ENCODE data around the gene FBLN2. TPM values are rescaled to one million over a fixed set of nuclear protein-coding genes. Genes with fewer than 3 reads are reported as not detected.

The FBLN2 gene
- total and polyA plus RNA-seq, 2 of the 13 experiments (the other 11 are each of a cell fraction or from before 2014, with no cell fraction given) = not detected

DNA sequence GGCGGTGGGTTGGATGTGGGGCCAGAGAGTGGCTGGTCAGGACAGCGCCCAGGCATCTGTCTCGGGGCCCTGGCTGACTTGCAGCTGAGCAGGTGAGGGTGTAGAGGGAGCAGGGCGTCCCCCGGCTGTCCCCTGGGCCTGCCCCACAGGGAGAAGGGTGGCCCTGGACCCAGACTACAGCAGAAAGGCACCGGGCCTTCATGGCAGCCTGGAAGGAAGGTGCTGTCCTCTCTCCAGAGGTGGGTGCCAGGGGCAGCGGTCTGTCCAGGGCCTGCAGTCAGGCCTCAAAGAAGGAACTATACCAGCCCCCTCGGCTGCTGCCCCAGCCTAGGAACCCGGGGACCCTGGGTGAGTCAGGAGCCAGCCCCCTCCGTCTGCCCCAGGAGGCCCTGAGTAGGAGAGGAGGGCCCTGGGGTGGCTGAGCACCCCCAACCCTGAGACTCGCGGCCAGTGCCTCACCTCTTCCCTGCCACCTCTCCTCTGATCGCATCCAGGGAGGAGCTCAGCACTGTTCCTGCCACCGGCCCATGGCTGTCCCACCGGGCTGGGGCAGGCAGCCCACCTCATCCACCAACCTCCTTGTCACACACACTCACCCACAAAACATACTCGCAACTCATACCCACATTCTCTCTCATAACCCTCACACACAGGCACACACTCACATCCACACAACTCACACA lies 133.5 kb downstream of the FBLN2 start (continued):
- no peak for TF ChIP-seq ISX (CRISPR knock-in tag; conservative IDR thresholded peaks at IDR 0.05)
- TF ChIP-seq ZNF552 (CRISPR knock-in tag; IDR thresholded peaks at IDR 0.05; ENCODE audit: borderline replicate concordance) = no peak

DNA sequence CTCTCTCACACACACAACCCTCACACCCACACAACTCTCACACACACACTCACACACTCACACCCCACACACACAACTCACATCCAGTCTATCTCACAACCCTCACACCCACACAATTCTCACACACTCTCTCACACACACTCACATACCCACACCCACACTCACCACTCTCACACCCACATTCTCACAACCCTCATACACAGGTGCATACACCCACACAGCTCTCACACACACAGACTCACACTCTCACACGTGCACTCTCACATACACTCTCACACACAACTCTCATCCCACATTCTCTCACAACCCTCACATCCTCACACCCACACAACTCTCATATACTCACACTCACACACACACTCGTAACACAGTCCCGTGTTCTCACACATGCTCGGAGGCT lies 134.4 kb downstream of the FBLN2 start:
- intact Hi-C loops (cut with micrococcal nuclease; ENCODE audit: unreplicated experiment) = no loop called here
- POLR2A ChIA-PET = no interaction called here
- CTCF ChIA-PET (ENCODE audit: low intra/inter-chr PET ratio, low total read pairs) = no interaction called here
- TF ChIP-seq, protein P1, sequence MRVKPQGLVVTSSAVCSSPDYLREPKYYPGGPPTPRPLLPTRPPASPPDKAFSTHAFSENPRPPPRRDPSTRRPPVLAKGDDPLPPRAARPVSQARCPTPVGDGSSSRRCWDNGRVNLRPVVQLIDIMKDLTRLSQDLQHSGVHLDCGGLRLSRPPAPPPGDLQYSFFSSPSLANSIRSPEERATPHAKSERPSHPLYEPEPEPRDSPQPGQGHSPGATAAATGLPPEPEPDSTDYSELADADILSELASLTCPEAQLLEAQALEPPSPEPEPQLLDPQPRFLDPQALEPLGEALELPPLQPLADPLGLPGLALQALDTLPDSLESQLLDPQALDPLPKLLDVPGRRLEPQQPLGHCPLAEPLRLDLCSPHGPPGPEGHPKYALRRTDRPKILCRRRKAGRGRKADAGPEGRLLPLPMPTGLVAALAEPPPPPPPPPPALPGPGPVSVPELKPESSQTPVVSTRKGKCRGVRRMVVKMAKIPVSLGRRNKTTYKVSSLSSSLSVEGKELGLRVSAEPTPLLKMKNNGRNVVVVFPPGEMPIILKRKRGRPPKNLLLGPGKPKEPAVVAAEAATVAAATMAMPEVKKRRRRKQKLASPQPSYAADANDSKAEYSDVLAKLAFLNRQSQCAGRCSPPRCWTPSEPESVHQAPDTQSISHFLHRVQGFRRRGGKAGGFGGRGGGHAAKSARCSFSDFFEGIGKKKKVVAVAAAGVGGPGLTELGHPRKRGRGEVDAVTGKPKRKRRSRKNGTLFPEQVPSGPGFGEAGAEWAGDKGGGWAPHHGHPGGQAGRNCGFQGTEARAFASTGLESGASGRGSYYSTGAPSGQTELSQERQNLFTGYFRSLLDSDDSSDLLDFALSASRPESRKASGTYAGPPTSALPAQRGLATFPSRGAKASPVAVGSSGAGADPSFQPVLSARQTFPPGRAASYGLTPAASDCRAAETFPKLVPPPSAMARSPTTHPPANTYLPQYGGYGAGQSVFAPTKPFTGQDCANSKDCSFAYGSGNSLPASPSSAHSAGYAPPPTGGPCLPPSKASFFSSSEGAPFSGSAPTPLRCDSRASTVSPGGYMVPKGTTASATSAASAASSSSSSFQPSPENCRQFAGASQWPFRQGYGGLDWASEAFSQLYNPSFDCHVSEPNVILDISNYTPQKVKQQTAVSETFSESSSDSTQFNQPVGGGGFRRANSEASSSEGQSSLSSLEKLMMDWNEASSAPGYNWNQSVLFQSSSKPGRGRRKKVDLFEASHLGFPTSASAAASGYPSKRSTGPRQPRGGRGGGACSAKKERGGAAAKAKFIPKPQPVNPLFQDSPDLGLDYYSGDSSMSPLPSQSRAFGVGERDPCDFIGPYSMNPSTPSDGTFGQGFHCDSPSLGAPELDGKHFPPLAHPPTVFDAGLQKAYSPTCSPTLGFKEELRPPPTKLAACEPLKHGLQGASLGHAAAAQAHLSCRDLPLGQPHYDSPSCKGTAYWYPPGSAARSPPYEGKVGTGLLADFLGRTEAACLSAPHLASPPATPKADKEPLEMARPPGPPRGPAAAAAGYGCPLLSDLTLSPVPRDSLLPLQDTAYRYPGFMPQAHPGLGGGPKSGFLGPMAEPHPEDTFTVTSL (CRISPR knock-in tag; IDR thresholded peaks at IDR 0.05; ENCODE audit: borderline replicate concordance) = no peak
- TF ChIP-seq NCOA1 (CRISPR knock-in tag; IDR thresholded peaks at IDR 0.05) = no peak
- no peak for TF ChIP-seq PAWR (CRISPR knock-in tag; IDR thresholded peaks at IDR 0.05; ENCODE audit: borderline replicate concordance)
- TF ChIP-seq ZC3H13 (CRISPR knock-in tag; IDR thresholded peaks at IDR 0.05) = no peak
- no peak for TF ChIP-seq U2AF2 (IDR thresholded peaks at IDR 0.05; ENCODE audit: low read depth, low read length)
- TF ChIP-seq, protein P2, sequence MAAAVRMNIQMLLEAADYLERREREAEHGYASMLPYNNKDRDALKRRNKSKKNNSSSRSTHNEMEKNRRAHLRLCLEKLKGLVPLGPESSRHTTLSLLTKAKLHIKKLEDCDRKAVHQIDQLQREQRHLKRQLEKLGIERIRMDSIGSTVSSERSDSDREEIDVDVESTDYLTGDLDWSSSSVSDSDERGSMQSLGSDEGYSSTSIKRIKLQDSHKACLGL (CRISPR knock-in tag; IDR thresholded peaks at IDR 0.05) = no peak
- no peak for TF ChIP-seq SOX6 (IDR thresholded peaks at IDR 0.05)
- TF ChIP-seq SOX6 (CRISPR knock-in tag; IDR thresholded peaks at IDR 0.05) = no peak
- TF ChIP-seq ZFP82 (CRISPR knock-in tag; IDR thresholded peaks at IDR 0.05; ENCODE audit: borderline replicate concordance) = no peak
- TF ChIP-seq, protein P3, sequence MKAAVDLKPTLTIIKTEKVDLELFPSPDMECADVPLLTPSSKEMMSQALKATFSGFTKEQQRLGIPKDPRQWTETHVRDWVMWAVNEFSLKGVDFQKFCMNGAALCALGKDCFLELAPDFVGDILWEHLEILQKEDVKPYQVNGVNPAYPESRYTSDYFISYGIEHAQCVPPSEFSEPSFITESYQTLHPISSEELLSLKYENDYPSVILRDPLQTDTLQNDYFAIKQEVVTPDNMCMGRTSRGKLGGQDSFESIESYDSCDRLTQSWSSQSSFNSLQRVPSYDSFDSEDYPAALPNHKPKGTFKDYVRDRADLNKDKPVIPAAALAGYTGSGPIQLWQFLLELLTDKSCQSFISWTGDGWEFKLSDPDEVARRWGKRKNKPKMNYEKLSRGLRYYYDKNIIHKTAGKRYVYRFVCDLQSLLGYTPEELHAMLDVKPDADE (CRISPR knock-in tag; IDR thresholded peaks at IDR 0.05) = no peak
- TF ChIP-seq ZNF383 (CRISPR knock-in tag; IDR thresholded peaks at IDR 0.05; ENCODE audit: borderline replicate concordance) = no peak
- no peak for TF ChIP-seq DNMT3B (CRISPR knock-in tag; conservative IDR thresholded peaks at IDR 0.05)

More for the DNA sequence above, 134.4 kb downstream of the FBLN2 start:
- FAIRE-seq (no peak), DNase-seq (ENCODE audit: low spot score) (no peak), ATAC-seq (no peak)
- Histone ChIP-seq H3K4me2 (ENCODE audit: low read depth, low read length) (no peak overlapping the region), H4K20me1 (ENCODE audit: insufficient read depth, low read length) (no peaks in the 10 kb centered on the region), H3K9ac (ENCODE audit: insufficient read depth, low read depth, low read length) (no peak overlapping the region), H3K36me3 (replicated peaks in 1 of 2; ENCODE audit: control insufficient read depth in 1 of 2, insufficient read depth in 2 of 2, low read length in 2 of 2) (no peaks in the 10 kb centered on the region), H3K27me3 (ENCODE audit: control insufficient read depth in 1 of 2, insufficient read depth in 2 of 2, low read length in 2 of 2) (peaks cover 4 to 59% of the 10 kb centered on the region in 2 experiments; a peak in 4 of 5 replicates), H3K4me1 (ENCODE audit: insufficient read depth, low read length) (no peaks in the 10 kb centered on the region), H3K79me2 (ENCODE audit: insufficient read depth, low read length) (no peaks in the 10 kb centered on the region), H3K9me3 (ENCODE audit: low read length) (no peaks in the 10 kb centered on the region), H3K4me3 (replicated peaks in 1 of 3; ENCODE audit: insufficient read depth in 1 of 3, low read depth in 2 of 3, low read length in 3 of 3) (no peak overlapping the region), H3K27ac (ENCODE audit: extremely low read length, insufficient read depth, low read length) (no peak overlapping the region), H2AFZ (ENCODE audit: low read length) (no peak overlapping the region)
- 10% methylated on average over 4 of the region's 4 CpGs for WGBS (ENCODE audit: low lambda C conversion rate)
- in situ Hi-C loops (cut with HindIII; ENCODE audit: extremely low pct_ligation_motif_present, low pct_unique_long_range_greater_than_20kb) = no loop called here
- BruUV-seq (replicated peaks) = no TSS peak

Measured in HepG2 (cell line).